ENCODE results near the gene RFX6. TPM values are rescaled to one million over a fixed set of nuclear protein-coding genes. Genes with fewer than 3 reads are reported as not detected.

Gene RFX6
- total RNA-seq, 1 donor from 2014 or later, result not detected

DNA sequence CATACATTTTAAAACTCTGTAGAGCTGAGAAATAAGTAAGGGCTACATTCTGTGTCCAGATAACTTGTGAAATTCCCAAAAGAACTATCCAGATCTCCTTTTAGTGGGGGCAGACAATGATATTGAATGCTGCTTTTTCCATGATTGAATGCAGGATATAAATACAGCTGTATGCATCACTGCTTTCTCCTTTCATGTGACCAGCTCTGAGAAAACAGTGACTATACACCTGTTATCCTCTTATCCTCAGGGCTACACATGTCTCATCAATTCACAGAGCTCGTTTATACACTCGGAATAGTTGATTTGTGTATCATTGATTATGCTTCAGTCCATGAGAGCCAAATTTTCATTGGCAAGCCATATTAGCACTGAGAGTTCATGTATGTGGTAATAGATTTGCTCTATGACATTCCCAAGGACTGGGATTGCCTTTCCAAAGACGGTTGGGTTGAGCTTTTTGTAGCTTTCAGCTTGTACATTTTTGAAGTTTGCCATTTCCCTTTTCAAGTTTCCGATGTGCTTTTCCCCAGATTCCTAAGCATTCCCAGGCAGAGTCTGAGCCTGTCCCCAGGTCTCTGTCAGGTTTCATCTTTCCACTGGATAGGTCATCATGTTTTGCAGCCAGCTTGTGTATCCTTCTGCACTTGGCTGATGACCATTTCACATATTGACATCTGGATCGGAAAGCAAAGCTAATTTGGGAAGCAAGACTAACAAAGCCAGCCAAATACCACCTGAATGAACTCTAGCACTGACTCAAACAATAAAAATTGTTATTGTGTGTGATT lies 97.7 kb downstream of the RFX6 start:
- H3K9me3 ChIP-seq (ENCODE audit: insufficient read depth, low read depth, low read length), result no peaks in the 10 kb centered on the region
- no peak overlapping the region for H3K27ac ChIP-seq (ENCODE audit: low read depth, low read length)
- Mint-ChIP-seq H3K4me3 (ENCODE audit: unreplicated experiment) (no peak overlapping the region), H3K27ac (ENCODE audit: unreplicated experiment) (no peak overlapping the region), H3K27me3 (ENCODE audit: low read depth, unreplicated experiment) (peaks cover 3% of the 10 kb centered on the region), H3K4me1 (ENCODE audit: low read depth, unreplicated experiment) (no peaks in the 10 kb centered on the region), H3K36me3 (ENCODE audit: low read depth, unreplicated experiment) (no peaks in the 10 kb centered on the region), H3K9me3 (ENCODE audit: unreplicated experiment) (no peaks in the 10 kb centered on the region)
- no peaks in the 10 kb centered on the region for H3K79me2 ChIP-seq (ENCODE audit: insufficient read depth, low read length)
- H3K4me1 ChIP-seq (ENCODE audit: insufficient read depth, low read length), result no peaks in the 10 kb centered on the region
- TF ChIP-seq EZH2 (IDR thresholded peaks at IDR 0.05; ENCODE audit: insufficient read depth, low read length), result no peak
- TF ChIP-seq, protein P1, sequence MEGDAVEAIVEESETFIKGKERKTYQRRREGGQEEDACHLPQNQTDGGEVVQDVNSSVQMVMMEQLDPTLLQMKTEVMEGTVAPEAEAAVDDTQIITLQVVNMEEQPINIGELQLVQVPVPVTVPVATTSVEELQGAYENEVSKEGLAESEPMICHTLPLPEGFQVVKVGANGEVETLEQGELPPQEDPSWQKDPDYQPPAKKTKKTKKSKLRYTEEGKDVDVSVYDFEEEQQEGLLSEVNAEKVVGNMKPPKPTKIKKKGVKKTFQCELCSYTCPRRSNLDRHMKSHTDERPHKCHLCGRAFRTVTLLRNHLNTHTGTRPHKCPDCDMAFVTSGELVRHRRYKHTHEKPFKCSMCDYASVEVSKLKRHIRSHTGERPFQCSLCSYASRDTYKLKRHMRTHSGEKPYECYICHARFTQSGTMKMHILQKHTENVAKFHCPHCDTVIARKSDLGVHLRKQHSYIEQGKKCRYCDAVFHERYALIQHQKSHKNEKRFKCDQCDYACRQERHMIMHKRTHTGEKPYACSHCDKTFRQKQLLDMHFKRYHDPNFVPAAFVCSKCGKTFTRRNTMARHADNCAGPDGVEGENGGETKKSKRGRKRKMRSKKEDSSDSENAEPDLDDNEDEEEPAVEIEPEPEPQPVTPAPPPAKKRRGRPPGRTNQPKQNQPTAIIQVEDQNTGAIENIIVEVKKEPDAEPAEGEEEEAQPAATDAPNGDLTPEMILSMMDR (IDR thresholded peaks at IDR 0.05; ENCODE audit: insufficient read depth, low read depth, low read length), result no peak
- H3K27me3 ChIP-seq (ENCODE audit: insufficient read depth, low read length), result peaks cover 2% of the 10 kb centered on the region
- DNase-seq (ENCODE audit: low read depth) (no peak), FAIRE-seq (no peak)
- H2AFZ ChIP-seq (ENCODE audit: low read depth, low read length), result no peak overlapping the region
- no peak overlapping the region for H3K4me3 ChIP-seq (ENCODE audit: insufficient read depth, low read depth, low read length)
- no peaks in the 10 kb centered on the region for H4K20me1 ChIP-seq (ENCODE audit: insufficient read depth, low read length)
- H3K4me2 ChIP-seq (ENCODE audit: low read length), result no peak overlapping the region
- H3K36me3 ChIP-seq (ENCODE audit: insufficient read depth, low read length), result no peaks in the 10 kb centered on the region
- no peak overlapping the region for H3K9ac ChIP-seq (ENCODE audit: low read length)

DNA sequence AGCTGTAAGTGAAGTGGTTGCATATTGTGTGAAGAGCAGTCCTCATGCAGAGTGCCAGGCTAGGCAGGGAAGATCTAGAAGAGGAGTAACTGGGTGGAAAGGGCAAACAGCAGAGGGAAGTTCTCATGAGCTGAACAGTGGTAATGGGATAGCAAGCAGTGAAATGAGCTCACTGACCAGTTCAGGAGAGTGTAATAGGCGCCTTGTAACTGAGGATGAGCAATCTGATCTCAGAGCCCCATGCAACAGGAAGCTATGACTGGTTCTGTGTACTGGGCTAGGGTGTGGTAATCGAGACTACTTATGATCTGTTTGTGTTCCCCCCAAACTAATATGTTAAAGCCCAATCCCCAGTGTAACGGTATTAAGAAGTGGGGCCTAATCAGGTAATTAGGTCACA lies 98.6 kb downstream of the RFX6 start:
- no peak overlapping the region for H2AFZ ChIP-seq (ENCODE audit: low read depth, low read length)
- H3K27ac Mint-ChIP-seq (ENCODE audit: unreplicated experiment), result no peak overlapping the region
- TF ChIP-seq, protein P1 (IDR thresholded peaks at IDR 0.05; ENCODE audit: insufficient read depth, low read depth, low read length), result no peak
- no peak for TF ChIP-seq EZH2 (IDR thresholded peaks at IDR 0.05; ENCODE audit: insufficient read depth, low read length)
- H3K36me3 ChIP-seq (ENCODE audit: insufficient read depth, low read length), result no peaks in the 10 kb centered on the region
- H3K9me3 ChIP-seq (ENCODE audit: insufficient read depth, low read depth, low read length), result no peaks in the 10 kb centered on the region
- H3K4me3 ChIP-seq (ENCODE audit: insufficient read depth, low read depth, low read length), result no peak overlapping the region
- no peak overlapping the region for H3K9ac ChIP-seq (ENCODE audit: low read length)
- FAIRE-seq (no peak), DNase-seq (ENCODE audit: low read depth) (no peak)
- no peaks in the 10 kb centered on the region for H3K9me3 Mint-ChIP-seq (ENCODE audit: unreplicated experiment)
- H3K79me2 ChIP-seq (ENCODE audit: insufficient read depth, low read length), result no peaks in the 10 kb centered on the region
- H3K4me3 Mint-ChIP-seq (ENCODE audit: unreplicated experiment), result no peak overlapping the region
- H3K27ac ChIP-seq (ENCODE audit: low read depth, low read length), result no peak overlapping the region
- H4K20me1 ChIP-seq (ENCODE audit: insufficient read depth, low read length), result no peaks in the 10 kb centered on the region
- peaks cover 3% of the 10 kb centered on the region for H3K27me3 Mint-ChIP-seq (ENCODE audit: low read depth, unreplicated experiment)
- no peak overlapping the region for H3K4me2 ChIP-seq (ENCODE audit: low read length)
- H3K36me3 Mint-ChIP-seq (ENCODE audit: low read depth, unreplicated experiment), result no peaks in the 10 kb centered on the region
- no peaks in the 10 kb centered on the region for H3K4me1 Mint-ChIP-seq (ENCODE audit: low read depth, unreplicated experiment)
- H3K27me3 ChIP-seq (ENCODE audit: insufficient read depth, low read length), result peaks cover under 1% of the 10 kb centered on the region
- H3K4me1 ChIP-seq (ENCODE audit: insufficient read depth, low read length), result no peaks in the 10 kb centered on the region

DNA sequence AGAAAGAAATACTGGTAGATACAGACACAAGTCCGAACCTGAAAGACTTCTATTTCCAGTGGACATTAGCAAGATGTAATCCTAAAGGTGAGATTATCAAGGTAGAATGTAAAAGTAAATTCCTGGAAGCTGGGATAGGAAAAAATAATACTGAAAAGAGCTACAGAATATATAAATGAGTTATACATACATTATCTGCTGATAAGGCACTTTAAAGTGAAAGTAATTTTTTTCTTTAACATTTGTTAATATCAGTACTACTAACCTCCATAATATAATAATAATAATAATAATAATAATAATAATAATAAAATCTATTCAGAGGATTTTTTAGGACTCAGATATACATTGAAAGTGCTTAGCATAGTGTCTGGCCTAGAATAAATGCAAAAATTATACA lies 102.5 kb downstream of the RFX6 start:
- TF ChIP-seq EZH2 (IDR thresholded peaks at IDR 0.05; ENCODE audit: insufficient read depth, low read length), result no peak
- TF ChIP-seq, protein P1 (IDR thresholded peaks at IDR 0.05; ENCODE audit: insufficient read depth, low read depth, low read length), result no peak

More for the DNA sequence above, 102.5 kb downstream of the RFX6 start:
- no peaks in the 10 kb centered on the region for H3K4me1 ChIP-seq (ENCODE audit: insufficient read depth, low read length)
- Mint-ChIP-seq H3K4me3 (ENCODE audit: unreplicated experiment) (no peak overlapping the region), H3K36me3 (ENCODE audit: low read depth, unreplicated experiment) (no peaks in the 10 kb centered on the region), H3K27ac (ENCODE audit: unreplicated experiment) (no peak overlapping the region), H3K9me3 (ENCODE audit: unreplicated experiment) (no peaks in the 10 kb centered on the region), H3K27me3 (ENCODE audit: low read depth, unreplicated experiment) (no peaks in the 10 kb centered on the region), H3K4me1 (ENCODE audit: low read depth, unreplicated experiment) (no peaks in the 10 kb centered on the region)
- no peaks in the 10 kb centered on the region for H3K79me2 ChIP-seq (ENCODE audit: insufficient read depth, low read length)
- no peak overlapping the region for H2AFZ ChIP-seq (ENCODE audit: low read depth, low read length)
- H4K20me1 ChIP-seq (ENCODE audit: insufficient read depth, low read length), result no peaks in the 10 kb centered on the region
- no peaks in the 10 kb centered on the region for H3K36me3 ChIP-seq (ENCODE audit: insufficient read depth, low read length)
- no peak overlapping the region for H3K4me2 ChIP-seq (ENCODE audit: low read length)
- H3K9me3 ChIP-seq (ENCODE audit: insufficient read depth, low read depth, low read length), result no peaks in the 10 kb centered on the region
- FAIRE-seq (no peak), DNase-seq (ENCODE audit: low read depth) (no peak)
- no peaks in the 10 kb centered on the region for H3K27me3 ChIP-seq (ENCODE audit: insufficient read depth, low read length)
- no peak overlapping the region for H3K9ac ChIP-seq (ENCODE audit: low read length)
- H3K4me3 ChIP-seq (ENCODE audit: insufficient read depth, low read depth, low read length), result no peak overlapping the region
- H3K27ac ChIP-seq (ENCODE audit: low read depth, low read length), result no peak overlapping the region
